GM10847 (cell line): ENCODE results near the gene POC1A.

Source experiments
- POLR2A ChIP-seq: IDR thresholded peaks from 2 replicates; pipeline ENCODE4 v1.6.1; 2011; ENCODE audit not compliant: insufficient read length; ENCODE audit errors: extremely low read depth

The POC1A gene

DNA sequence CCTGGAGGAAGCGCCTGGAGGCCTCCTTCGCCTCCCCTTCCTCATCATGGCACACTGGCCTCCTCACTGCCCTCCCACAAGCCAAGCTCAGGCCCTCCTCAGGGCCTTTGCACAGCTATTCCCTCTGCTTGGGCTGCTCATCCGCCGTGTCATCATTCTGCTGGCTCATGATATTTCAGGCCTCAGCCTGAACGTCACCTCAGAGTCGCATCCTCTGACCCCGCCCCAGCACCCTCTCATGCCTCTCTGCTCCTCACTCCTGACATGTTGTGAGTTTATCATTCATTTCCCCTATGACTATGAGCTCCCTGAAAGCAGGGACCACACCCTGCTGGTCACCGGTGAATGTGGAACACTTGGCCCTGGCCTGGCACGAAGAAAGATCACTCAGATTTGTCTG is 20.7 kb upstream of the POC1A start:
- no peak for TF ChIP-seq POLR2A

DNA sequence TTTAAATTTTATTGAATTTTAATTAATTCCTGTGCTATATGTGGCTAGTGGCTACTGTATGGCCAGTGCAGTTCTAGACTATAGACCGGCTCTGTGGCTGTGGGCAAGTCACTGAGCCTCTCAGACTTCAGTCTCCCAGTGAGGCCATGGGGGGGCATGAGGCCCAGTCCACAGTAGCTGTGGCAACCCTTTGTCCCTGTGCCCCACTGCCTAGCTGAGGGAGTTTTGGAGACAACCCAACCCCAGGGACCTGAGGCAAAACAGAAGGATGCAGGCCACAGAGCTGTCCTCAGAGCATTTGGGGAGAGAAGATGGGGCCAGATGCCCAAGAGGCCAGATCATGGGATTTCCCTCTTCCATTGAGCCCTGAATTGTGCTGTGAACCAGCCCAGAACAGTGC is 18.9 kb upstream of the POC1A start:
- TF ChIP-seq POLR2A: no peak

DNA sequence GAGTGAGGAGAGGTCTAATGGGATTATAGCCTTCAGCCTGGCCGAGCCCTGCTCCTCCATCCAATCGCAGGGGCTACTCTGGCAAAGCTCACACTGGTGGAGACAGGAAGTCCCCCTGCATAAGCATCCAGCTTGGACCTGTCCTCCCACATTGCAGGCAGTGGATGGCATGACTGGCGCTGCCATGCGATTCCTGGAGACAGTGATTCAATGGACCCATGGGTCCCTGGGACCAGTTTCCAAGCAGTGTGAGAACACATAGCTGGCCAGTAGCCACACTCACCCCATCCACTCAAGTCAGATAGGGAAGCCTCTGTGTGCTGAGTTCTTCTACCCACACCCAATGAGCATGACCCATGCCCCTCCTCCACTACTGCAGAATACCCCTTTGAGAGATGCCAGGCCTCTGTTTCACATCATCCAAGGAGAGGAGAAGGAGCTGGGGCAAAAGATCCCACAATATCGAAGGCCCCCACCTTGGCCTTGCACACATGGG is 18.1 kb upstream of the POC1A start:
- TF ChIP-seq POLR2A: no peak

DNA sequence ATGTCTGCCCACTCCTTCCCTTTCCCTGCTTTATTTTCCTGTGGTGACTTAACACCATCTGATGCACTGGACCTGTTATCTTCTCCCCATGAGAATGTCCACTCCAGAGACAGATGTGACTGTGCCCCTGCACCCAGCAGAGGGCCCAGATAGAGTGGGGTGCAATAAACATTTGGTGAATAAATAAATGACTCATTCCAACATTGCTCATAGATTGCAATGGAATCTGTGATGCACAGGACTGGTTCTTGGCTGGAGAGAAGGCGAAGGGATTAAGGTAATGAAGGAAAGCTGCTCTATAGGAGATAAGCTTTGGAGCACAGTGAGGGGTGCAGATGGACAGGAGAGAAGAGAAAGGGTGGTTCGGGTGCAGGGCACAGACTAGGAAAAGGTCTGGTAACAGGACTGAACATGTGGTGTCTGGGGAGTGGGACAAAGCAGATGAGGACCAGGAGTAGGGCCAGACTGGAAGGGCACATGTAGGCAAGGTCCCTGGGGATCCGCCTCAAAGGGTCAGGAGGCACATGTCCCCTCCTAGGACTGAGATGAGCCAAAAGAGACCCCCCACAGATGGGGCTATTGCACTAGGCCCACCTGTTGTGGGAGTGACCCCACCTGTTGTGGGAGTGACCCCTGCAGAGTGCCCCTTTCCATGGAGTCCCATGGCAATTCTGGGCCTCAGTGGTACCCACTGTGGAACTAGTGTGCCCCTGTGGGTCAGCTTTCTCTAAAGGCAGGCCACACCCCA is 17.5 kb upstream of the POC1A start:
- TF ChIP-seq POLR2A: no peak

DNA sequence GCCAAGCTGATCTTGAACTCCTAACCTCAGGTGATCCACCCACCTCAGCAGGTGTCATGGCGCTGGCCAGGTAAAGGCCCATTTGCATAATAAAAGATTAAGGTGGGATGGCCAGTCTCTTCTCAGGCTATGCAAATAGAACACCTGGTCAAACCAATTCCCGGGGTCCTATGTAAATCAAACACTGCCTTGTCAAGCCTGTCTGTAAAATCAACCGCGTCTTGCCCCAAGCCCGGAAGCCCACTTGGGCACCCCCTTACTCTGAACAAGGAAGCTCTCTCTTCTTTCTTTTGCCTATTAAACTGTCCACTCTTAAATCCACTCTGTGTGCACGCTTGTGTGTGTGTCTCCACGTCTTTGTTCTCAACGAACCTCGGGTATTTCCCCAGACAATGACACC is 13.0 kb upstream of the POC1A start:
- TF ChIP-seq POLR2A: no peak

DNA sequence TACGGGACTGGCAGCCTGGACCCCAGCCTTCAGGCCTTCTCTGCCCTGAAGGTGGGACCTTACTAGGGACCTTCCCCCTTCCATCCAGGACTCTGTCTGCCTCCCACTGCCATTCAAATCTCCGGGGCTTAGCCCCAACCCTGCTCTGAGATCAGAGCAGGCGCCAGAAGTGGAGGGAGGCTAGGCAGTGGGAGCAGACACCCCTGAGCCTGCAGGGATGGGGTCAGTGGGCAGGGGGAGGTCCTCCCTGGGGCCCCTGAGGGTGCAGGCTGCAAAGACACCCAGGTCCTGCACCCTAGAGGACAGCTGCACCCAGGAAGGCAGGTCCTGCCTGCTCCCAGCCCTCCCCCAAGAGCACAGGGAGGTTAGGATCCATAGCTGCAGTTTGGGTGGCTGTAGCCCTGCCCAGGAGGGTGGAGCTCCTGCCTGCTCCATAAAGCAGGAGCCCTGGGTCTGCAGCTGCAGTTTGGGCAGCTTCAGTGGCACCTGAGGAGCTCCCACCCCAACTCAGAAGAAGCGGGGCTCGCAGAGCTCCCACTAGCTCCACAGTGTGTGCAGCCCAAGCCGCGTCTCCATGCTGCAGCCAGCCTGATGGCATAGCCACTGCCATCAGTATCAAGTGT is 8.1 kb upstream of the POC1A start:
- no peak for TF ChIP-seq POLR2A

DNA sequence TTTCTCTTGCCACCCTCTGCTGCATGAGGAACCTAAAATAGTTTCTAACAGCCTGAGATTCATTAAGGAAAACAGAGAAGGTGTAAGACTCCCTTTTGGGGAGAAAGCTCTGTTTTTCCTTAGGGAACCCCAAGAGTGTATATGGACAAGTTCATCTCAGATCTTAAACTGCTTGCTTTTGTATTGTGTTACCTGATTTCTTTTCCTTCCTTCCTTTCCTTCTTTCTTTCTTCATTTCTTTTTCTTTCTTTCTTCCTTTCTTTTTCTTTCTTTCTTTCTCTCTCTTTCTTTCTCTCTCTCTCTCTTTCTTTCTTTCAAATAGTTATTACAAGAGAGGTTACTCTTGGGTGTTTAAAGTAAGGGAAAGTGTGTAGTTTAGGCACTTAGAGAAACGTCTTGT is 5.3 kb upstream of the POC1A start:
- no peak for TF ChIP-seq POLR2A

DNA sequence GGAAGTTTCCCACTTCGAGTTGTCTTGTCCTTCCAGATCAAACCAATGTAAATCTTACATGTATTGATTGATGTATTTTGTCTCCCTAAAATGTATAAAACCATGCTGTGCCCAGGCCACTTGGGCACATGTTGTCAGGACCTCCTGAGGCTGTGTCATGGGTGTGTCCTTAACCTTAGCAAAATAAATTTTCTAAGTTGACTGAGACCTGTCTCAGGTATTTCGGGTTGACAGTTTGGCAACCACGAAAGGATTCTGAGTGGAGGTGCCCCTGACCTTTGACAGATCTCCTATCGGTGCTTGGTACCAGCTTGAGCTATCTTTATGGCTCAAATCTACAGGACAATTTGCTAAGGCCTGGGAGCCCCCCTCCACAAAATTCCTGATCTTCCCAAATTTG is 1.7 kb upstream of the POC1A start:
- TF ChIP-seq POLR2A: no peak

DNA sequence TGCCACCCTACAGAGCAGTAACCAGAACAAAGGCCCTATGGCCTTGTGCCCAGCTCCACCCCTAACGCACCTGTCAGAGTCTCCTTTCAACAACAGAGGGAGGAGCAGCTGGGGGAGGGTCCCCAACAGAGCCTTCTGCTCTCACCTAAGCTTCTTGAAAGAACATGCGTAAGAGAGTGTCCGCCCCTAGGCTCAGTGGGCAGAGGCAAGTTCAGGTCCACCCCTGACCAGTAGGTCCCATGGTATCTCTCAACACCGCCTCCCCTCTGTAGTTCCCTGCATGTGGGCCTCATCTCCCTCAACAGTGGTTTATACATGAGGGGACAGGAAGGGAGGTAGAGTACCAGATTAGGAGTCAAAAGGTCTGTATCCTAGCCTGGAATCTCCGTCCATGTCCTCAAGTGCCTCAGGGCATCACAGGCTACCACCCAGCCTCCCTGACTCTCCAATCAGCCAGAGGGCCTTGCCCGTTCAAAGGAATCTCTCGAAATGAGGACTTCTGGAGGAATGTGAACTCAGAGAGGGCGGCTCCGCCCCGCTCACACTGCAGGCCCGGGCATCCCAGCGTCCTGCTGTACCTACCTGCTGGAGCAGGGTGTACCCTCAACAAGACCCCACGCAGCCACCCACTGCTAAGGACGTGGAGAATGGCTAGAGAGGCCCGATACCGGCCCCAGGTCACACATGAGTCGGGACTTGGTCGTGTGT is 680 bp downstream of the POC1A start:
- TF ChIP-seq POLR2A: no peak

DNA sequence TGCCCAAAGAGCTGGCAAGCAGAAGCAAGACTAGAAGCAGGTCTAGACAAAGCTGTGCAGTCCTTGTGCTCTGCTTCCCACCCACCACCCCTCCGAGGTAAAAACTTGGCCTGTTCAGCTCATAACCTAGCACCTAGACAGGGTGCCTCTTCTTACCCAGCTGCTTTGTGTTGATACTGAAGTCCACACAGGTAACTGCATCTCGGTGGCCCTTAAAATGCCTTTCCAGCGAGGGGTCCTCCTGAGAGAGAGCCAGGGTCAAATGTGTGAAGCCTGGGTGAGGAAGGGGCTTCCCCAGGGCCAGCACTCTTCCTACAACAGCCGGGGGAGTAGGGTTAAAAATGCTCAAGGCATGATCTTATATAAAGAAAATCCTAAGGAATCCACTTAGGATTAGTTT is 3.4 kb downstream of the POC1A start:
- TF ChIP-seq POLR2A: no peak

DNA sequence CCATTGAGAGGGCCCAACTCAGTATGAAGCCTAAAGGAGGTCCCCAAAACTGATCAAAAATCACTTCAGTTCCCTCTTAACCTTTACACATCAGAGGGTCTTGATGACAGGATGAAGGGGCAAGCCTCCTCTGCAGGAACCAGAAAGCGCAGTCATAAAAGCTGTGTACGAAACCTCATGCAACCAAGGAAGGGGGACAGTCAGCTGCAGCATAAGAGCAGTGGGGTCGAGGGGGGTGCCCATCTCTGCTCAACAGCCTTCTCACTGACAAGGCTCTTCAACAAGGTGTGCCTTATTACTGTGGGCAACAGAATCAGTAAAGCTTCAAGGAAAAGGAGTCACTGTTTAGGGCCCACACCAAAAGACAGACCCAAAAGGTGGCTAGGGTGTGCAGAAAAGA is 3.9 kb downstream of the POC1A start:
- TF ChIP-seq POLR2A: no peak

DNA sequence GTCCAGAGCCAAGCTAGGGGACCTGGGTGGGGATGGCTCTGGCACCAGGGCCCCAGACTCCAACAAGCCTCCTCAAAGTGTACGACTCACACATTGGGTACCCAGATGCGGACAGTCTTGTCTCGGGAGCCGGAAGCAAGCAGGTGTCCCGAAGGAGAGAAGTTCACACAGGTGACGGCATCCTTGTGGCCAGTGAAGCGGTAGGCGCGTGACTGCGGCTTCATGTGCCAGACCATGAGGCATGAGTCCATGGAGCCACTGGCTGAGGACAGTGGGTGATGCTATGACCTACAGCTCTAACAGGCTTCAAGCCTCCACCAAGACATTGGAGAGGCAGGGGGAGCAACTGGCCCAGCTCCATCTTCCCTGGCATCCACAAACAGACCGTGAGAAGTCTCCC is 4.5 kb downstream of the POC1A start:
- TF ChIP-seq POLR2A: no peak

DNA sequence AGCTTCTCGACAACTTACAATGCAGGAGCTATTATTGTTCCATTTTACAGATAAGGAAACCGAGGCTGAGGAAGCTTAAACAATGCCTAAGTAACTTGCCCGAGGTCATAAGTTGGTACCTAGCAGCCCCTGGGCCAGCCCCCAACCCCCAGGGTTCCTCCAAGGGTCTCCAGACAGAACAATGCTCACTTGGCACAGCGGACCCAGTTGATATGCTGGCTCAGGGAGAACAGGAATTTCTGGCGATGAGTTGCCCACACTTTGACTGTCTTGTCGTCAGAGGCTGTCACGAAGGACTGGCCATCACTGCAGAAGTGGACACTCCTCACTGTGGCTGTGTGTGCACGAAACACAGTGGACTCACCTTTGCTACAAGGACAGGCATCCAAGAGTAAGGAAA is 5.2 kb downstream of the POC1A start:
- no peak for TF ChIP-seq POLR2A

DNA sequence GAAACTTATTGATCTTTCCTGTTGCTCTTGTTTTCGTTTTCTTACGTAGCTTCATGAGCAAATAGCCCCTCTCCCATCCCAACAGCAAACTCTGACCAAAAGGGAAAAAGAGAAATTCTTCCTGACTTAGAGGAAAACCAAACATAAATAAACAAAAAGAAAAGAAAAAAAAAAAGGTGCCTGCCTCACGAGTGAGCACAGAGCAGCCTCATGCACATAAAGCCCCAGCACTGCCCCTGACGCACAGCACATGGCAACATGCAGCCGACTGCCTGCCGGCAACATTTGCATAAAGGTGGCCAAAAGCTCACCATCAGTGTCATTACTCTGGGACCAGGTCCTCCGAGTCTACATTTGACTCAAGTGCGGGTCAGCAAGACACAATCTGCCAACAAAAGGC is 6.4 kb downstream of the POC1A start:
- no peak for TF ChIP-seq POLR2A

DNA sequence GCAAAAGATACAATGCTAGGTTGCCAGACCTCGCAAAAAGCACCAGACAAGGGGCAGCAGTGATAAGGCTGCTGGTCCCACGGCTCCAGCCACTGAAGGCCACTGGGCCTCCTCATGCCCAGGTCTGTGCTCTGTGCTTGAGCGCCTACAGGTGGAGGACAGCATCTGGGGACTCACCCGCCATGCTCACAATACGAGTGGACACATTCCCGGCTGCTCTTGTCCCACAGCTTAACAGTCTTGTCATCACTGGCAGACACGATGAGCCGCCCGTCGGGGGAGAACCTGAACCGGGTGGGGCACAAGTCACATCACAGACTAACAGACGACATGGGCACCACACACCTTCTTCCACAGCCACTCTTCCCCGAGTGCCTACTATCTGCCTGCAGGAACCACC is 7.4 kb downstream of the POC1A start:
- TF ChIP-seq POLR2A: no peak

DNA sequence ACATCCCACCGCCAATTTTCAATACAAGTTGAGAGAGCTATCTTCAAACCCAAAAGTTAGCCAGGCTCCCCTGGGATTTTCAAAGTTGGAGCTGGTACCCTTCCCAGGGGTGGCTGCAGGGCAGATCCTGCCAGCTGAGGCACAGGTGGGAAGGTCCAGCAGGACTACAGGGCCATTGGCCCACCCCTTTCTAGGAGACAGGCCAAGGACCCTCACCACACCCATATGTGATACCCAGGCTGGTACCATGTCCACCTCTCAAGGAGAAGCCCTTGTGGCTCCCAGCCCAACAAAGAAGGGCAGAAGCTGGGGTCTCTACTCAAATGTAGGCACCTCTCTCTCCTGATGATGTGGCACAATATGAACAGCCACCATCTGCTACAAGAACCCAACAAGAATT is 8.0 kb downstream of the POC1A start:
- TF ChIP-seq POLR2A: no peak
